Measurements from ENCODE around the gene ASF1B. TPM values are rescaled to one million over a fixed set of nuclear protein-coding genes. Genes with fewer than 3 reads are reported as not detected.

ASF1B gene
- total and polyA plus RNA-seq, 8 donors = 2.6 to 120 (median 7.0) TPM; not detected in 1

GRCh38 chr19:14150770-14151661, 14.6 kb upstream of the ASF1B start:
- WGBS, 5 donors = 90 to 95% (median 92%) methylated on average over 17 to 47 of the region's 47 CpGs
- intact Hi-C loops (cut with DNase I; ENCODE audit: low total_unique reads) = no loop called here
- no peak for DNase-seq
- TF ChIP-seq, protein P1, sequence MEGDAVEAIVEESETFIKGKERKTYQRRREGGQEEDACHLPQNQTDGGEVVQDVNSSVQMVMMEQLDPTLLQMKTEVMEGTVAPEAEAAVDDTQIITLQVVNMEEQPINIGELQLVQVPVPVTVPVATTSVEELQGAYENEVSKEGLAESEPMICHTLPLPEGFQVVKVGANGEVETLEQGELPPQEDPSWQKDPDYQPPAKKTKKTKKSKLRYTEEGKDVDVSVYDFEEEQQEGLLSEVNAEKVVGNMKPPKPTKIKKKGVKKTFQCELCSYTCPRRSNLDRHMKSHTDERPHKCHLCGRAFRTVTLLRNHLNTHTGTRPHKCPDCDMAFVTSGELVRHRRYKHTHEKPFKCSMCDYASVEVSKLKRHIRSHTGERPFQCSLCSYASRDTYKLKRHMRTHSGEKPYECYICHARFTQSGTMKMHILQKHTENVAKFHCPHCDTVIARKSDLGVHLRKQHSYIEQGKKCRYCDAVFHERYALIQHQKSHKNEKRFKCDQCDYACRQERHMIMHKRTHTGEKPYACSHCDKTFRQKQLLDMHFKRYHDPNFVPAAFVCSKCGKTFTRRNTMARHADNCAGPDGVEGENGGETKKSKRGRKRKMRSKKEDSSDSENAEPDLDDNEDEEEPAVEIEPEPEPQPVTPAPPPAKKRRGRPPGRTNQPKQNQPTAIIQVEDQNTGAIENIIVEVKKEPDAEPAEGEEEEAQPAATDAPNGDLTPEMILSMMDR (IDR thresholded peaks at IDR 0.05) = no peak
- TF ChIP-seq POLR2A (IDR thresholded peaks at IDR 0.05) = no peak
- no peak for TF ChIP-seq EP300 (IDR thresholded peaks at IDR 0.05)
- no peak for TF ChIP-seq POLR2AphosphoS5 (IDR thresholded peaks at IDR 0.05)
- peak overlapping the region in 3 of 5 donors; percentile 74 to 78 (median 76) for H3K27ac ChIP-seq
- no peaks in the 10 kb centered on the region for H3K27me3 ChIP-seq
- H3K4me3 ChIP-seq = no peak overlapping the region
- peaks cover 22 to 33% (median 28%) of the 10 kb centered on the region in 4 donors for H3K4me1 ChIP-seq
- H3K9me3 ChIP-seq = no peaks in the 10 kb centered on the region
- peaks cover 9 to 50% (median 47%) of the 10 kb centered on the region in 4 donors for H3K36me3 ChIP-seq

- TF ChIP-seq POLR2AphosphoS5 (IDR thresholded peaks at IDR 0.05) (no peak), EP300 (IDR thresholded peaks at IDR 0.05) (no peak), POLR2A (IDR thresholded peaks at IDR 0.05) (no peak)
- TF ChIP-seq, protein P1 (IDR thresholded peaks at IDR 0.05) = no peak
- peak overlapping the region in 2 of 4 donors; percentile 20 to 23 for H3K4me3 ChIP-seq
- H3K4me1 ChIP-seq = peaks cover 22 to 33% (median 28%) of the 10 kb centered on the region in 4 donors
- WGBS, 5 donors = 61 to 77% (median 73%) methylated on average over 7 to 10 of the region's 10 CpGs
- peak overlapping the region; percentile 21 to 78 (median 74) for H3K27ac ChIP-seq
- peaks cover 2 to 42% (median 39%) of the 10 kb centered on the region in 4 donors for H3K36me3 ChIP-seq
- H3K27me3 ChIP-seq = no peaks in the 10 kb centered on the region
- DNase-seq = peak in 1 of 2 donors; percentile 51
- intact Hi-C loops (cut with DNase I; ENCODE audit: low total_unique reads) = no loop called here
- H3K9me3 ChIP-seq = no peaks in the 10 kb centered on the region
Observed at GRCh38 chr19:14150041-14150769, 13.8 kb upstream of the ASF1B start.

DNA sequence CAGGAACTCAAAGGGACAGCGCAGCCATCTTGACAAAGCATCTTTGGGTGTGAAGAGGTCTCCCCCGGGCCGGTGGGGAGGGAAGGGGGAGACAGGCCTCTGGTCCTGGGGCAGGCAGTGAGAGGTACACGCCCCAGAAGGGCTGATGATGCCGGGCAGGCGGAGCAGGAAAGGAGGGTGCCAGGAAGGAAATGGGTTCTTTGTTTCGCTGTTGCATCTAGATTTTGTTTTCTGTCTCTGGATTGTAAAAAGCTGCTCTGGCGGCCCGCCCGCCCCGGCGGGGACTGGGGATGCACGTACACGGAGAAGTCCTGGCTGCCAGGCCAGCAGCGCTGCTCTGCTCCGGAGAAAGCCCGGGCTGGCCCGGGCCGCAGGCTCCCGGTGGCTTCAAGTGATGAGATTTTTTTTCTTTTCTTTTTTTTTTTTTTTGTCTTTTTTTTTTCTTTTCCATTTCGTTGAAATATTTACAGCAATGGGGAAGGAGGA, 13.2 kb upstream of the ASF1B start:
- intact Hi-C loops (cut with DNase I; ENCODE audit: low total_unique reads) = no loop called here
- no peaks in the 10 kb centered on the region for H3K9me3 ChIP-seq
- peaks cover 0 to 36% (median 33%) of the 10 kb centered on the region in 4 donors for H3K36me3 ChIP-seq
- peak; percentile 51 to 92 for DNase-seq
- 16 to 49% (median 28%) methylated on average over 20 to 21 of the region's 21 CpGs for WGBS, 5 donors
- H3K27me3 ChIP-seq = no peaks in the 10 kb centered on the region
- H3K4me1 ChIP-seq = peaks cover 22 to 33% (median 28%) of the 10 kb centered on the region in 4 donors
- H3K4me3 ChIP-seq = peak overlapping the region in 2 of 4 donors; percentile 20 to 23
- no peak for TF ChIP-seq POLR2AphosphoS5 (IDR thresholded peaks at IDR 0.05)
- TF ChIP-seq, protein P1 (IDR thresholded peaks at IDR 0.05) = no peak
- TF ChIP-seq POLR2A (IDR thresholded peaks at IDR 0.05) = no peak
- no peak for TF ChIP-seq EP300 (IDR thresholded peaks at IDR 0.05)
- peak overlapping the region; percentile 26 to 78 (median 74) for H3K27ac ChIP-seq
